GM18907 (cell line): ENCODE results near the gene ADAMTS17.

Experiments used
- ATAC-seq: cut with Tn5 transposase; IDR thresholded peaks from one replicate; pipeline ENCODE4 v1.9.1; 2021; ENCODE audit warnings: mild to moderate bottlenecking, moderate library complexity; ENCODE audit not compliant: unreplicated experiment

ADAMTS17 gene

DNA sequence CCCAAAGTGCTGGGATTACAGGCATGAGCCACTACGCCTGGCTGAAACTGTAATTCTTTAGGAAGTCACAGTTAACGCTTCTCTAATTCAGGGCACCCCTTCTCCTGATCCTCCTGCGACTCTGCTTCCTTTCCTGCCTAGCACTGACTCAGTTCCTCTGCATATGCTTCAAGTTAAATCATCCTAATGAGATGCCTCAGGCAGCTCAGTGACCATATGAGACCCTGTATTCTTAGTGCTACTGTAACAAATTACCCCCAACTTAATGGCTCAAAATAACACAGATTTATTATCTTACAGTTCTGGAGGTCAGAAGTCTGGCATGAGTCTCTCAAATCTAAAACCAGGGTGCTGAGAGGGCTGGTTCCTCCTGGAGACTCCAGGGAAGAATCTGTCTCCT is 336.8 kb downstream of the ADAMTS17 start:
- no peak for ATAC-seq

DNA sequence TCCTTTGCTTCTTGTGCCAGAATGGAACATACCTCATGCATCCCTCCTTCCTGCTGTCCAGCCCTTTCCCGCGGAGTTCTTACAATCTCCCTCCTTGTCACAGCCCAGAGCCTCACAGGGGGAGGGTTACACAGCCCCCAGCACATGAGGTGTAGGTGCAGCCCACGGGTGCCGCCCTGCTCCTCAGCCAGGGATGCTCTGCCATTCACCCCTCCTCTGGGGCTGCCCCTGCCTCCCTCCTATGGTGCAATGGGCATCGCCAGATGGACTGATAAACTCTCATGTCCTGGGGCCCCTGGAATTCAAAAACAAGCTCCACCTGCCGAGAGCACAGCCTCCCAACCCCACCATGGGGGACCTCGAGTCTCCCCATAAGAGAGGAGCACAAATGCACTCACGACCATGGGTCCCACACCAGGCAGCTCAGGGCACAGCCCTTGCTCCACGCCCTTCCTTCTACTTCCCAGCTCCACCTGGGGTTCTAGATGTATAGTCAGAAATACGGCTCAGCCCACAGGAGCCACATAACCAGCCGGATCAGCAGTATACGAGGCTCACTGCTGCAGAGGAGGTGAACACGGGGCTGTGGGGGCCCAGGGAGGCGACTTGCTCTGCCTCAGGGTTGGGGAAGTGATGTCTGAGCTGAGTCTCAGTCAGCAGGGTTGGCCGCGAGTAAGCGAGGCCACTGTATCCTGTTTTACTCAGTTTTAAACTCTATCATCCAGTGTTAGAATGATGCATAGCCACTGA is 338.8 kb downstream of the ADAMTS17 start:
- no peak for ATAC-seq

DNA sequence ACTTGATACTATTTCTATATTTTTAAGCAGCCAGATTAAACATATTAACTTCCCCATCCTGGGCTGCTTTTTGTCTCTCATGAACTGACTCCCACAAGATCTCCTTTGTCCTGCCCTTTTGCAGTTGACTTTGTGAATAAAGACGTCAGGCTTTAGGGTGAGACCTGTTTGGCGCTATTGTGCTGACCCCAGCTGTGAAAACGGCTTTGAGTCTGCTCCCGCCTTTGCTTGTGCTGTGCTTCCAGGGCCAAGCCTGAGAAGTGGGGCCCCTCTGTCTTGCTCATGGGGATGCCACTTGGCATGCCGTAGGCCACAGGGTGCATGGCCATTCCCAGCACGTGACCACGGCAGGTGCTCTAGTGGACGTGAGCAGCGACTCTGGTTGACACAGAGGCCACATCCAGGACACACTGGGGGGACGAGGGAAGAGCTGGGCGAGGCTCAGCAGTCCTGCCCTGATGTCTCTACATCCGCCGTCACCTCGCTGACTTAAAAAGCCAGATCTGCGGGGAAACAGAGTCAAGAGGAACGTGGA is 339.6 kb downstream of the ADAMTS17 start:
- ATAC-seq, result no peak

GRCh38 chr15:100001405-100001804 is 340.4 kb downstream of the ADAMTS17 start:
- no peak for ATAC-seq

- no peak for ATAC-seq
Measured at GRCh38 chr15:99999282-100000070, 342.3 kb downstream of the ADAMTS17 start.

GRCh38 chr15:99998661-99999101 is 343.1 kb downstream of the ADAMTS17 start:
- no peak for ATAC-seq

GRCh38 chr15:99997112-99997651 is 344.6 kb downstream of the ADAMTS17 start:
- ATAC-seq, result no peak

- no peak for ATAC-seq
Measured at GRCh38 chr15:99996660-99997059, 345.1 kb downstream of the ADAMTS17 start.

DNA sequence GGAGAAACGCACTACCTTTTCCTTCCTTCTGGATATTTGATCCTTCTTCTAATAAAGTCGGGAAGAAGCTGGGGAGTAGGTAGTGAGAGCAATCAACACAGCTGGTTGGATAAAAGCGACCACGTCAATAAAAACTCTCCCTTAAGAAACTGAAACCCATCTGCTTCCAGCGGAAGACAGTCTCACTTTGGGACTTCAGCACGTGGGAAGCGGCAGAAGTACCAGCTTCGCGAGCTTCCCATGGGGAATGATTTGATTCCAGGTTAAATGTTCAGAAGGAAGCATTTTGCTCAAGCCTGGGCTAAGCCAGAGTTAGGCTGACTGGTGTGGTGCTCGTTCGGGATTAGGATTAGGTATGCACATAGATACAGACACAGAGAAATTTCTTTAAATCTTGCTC is 346.2 kb downstream of the ADAMTS17 start:
- ATAC-seq, result no peak

GRCh38 chr15:99994849-99995248 is 346.9 kb downstream of the ADAMTS17 start:
- ATAC-seq, result no peak

DNA sequence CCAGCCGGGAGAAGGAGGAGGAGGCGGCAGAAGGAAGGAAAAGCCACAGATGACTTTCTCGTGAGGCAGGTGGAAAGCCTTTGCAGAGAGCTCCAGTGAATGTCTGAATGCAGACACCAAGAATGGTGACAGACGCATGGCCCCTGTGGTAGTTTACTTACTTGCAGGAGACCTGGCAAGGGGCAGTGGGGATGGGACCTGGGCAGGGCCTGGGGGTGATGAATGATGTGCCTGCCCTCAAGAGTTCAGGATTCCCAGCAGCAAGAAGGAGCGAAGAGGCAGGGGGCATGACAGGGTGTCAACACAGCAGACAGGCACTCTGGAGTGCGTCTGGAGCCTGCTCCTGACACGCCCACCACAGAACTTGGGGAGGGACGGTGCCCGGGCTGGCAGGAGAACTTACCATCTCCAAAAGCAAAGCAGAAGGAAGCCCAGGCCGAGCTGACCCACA is 348.1 kb downstream of the ADAMTS17 start:
- ATAC-seq, result no peak

GRCh38 chr15:99993262-99993661 is 348.5 kb downstream of the ADAMTS17 start:
- no peak for ATAC-seq

DNA sequence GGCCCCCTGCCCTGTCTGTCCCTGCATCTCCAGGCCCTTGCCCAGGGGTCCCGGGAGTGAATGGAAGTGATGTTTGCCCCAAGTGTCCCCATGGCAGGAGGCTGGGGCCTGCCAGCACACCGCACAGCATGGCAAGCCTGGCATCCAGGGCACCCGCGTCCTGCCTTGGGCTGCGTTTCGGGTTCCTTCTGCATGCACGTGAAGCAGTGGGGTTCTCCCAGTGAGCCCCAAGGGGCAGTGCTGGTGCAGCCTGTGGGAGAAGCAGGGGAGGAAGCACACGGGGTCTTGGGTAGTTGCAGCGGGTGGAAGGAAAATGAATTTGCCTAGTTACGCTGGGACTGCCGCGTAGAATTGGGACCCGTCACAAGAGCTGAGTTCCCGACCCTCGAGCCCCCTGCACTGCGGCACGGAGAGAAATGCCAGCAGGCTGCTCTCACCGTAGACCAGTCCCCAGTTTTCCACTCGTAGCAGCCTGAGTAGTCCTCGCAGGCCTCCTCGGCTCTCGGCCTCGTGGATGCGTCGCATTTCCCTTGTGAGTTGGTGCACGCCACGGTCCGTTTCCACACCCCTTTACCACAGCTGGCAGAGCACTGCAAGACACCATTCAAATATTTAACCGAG is 349.1 kb downstream of the ADAMTS17 start:
- ATAC-seq, result no peak

DNA sequence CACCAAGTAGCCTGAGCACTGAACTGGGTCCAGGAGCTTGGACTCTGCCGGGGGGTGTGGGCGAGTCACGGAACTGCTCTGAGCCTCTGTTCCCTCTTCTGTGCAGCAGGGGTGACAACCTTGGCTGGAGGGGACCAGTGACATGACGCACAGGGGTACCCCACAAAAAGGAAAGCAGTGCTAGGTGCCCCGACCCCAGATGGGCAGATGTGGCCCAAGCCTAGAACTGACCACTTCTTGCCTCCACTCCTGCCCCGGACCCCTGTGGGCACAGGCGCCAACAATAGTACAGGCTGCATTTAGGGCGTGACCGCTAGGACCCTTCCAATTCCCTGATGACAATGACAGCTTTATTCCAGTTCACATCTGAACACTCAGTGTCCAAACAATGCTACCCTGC is 352.7 kb downstream of the ADAMTS17 start:
- ATAC-seq, result no peak

- ATAC-seq, result no peak
Measured at GRCh38 chr15:99987701-99988100, 354.1 kb downstream of the ADAMTS17 start.

- ATAC-seq, result no peak
Measured at GRCh38 chr15:99987119-99987506, 354.7 kb downstream of the ADAMTS17 start.

DNA sequence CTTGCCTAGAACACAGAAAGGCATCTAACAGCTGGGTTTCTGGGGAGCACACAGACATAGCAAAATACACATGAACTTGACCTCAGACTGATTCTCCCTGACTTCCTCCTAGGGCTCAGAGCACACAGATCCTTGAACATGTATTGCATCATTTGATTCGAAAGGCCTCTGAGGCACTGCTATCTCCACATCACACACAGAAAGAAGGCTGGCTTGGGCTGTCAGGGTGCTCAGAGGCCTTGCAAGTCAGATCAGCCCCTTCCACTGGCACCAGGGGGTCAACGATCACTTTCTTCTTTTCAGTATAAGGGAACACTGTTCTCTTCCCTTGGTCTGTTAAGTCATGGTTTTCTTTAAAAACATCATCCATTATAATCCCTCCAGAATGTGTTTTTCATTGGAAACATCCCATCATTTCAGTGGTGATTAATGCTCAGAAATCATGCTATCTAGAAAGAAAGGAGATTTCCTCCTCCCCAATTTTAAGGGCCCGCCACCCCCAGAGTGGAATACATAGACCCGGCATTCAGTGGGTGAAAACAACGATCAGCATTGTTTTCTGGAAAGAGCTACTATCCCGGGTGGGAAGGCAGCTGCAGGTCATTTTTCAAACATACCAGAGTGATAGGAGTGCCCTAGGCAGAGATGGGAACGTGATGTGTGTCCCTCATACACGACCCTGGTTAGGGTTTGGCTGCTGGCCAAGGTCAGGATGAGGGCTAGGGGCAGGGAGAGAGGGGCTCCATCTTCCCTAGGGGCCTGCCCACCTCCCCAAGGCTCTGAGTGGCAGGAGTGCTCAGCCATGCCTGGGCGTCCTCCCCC is 355.3 kb downstream of the ADAMTS17 start:
- no peak for ATAC-seq

- ATAC-seq, result no peak
Measured at GRCh38 chr15:99985878-99986277, 355.9 kb downstream of the ADAMTS17 start.

DNA sequence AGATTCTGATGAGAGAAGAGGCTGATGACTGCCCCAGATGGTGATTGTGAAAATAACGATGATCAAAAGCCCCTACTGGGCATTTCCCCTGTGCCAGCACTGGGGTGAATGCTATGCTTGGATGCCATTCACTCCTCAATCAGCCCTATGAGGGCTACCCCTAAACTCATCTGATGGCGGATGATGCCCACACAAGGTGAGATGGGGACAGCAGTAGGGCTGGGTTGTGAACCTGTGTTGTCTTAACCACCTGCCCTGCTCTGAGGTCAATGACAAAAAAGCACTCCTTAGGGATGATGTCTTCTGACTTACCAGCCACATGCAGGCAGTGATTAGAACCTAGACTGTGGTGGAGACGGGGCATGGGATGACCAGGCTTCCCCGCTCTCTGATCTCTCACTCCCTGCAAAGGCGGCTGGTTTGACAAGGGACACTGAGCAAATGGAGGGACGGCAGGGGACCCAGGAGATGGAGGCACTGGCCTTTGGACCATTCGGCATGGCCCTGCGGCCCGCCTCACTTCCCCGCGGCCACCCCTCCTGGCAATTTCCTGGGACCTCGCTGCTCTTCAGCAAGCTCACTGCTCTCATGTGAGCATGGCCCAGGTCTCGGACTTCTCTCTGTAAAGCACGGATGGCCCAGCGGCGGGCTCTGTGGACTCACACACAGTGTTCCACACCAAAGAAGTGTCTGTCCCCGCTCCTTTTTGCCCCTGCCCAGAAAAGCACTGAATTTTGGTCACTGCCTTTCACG is 357.1 kb downstream of the ADAMTS17 start:
- ATAC-seq, result no peak

DNA sequence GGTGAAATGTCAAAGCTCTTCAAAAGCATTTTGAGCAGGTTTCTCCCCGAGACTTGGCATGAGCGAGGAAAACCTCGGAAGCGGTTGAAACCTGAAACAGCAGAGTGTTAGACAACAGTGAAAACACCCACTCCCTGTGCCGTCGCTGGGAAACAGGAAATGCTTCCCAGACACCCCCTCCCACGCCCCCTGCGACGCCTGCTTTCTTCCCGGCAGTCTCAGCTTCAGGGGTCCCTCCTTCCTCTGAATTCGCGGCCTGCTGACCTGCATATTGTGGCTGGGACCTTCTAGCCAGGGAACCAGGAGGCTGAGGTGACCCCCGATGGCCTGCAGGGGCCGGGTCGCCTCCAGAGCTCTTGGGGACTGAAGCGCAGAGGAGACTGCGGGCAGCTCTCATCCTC is 357.9 kb downstream of the ADAMTS17 start:
- ATAC-seq, result no peak
